Activated CD4-positive, alpha-beta T cell treated with anti-CD3 and anti-CD28 coated beads, Interleukin-2, amount 50 U/mL, for 1 hour (primary cell): Measurements from ENCODE around the gene TTYH2.

Experiments used
- DNase-seq: peaks from one replicate; pipeline ENCODE4 v3.0.0-alpha.2; 2020

The TTYH2 gene

DNA sequence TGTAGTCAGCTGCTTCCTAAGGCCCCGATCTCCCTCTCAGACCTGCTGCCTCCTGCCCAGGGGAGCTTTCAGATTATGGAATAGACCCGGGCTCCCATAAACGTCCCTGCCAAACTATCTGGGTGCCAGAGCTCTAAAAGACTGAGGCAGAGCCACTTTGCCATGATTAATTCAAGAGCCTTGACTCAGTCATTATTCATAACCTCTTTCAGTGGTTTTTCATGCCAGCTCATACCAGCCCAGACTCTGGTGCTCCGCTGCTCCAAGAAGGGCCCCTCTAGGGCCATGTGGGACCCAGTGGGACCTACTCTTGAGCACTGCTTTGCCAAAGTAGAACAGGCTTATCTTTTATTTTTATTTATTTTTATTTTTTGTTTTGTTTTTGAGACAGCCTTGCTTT is 84.6 kb downstream of the TTYH2 start:
- no peak for DNase-seq

DNA sequence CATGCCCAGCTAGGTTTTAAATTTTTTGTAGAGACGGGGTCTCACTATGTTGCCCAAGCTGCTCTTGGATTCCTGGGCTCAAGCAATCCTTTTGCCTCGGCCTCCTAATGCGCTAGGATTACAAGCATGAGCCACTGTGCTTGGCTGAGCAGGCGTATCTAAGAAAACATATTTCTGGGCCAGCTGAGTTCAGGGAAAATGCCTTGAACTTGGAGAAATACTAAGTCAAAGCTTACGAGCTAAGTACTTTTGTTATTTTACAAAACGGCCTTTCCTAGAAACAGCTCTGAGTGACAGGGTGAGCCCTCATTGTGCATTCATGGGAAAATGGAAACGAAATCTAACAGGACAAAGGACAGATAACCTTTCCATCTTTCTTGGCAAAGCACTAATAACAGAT is 85.4 kb downstream of the TTYH2 start:
- DNase-seq = no peak

DNA sequence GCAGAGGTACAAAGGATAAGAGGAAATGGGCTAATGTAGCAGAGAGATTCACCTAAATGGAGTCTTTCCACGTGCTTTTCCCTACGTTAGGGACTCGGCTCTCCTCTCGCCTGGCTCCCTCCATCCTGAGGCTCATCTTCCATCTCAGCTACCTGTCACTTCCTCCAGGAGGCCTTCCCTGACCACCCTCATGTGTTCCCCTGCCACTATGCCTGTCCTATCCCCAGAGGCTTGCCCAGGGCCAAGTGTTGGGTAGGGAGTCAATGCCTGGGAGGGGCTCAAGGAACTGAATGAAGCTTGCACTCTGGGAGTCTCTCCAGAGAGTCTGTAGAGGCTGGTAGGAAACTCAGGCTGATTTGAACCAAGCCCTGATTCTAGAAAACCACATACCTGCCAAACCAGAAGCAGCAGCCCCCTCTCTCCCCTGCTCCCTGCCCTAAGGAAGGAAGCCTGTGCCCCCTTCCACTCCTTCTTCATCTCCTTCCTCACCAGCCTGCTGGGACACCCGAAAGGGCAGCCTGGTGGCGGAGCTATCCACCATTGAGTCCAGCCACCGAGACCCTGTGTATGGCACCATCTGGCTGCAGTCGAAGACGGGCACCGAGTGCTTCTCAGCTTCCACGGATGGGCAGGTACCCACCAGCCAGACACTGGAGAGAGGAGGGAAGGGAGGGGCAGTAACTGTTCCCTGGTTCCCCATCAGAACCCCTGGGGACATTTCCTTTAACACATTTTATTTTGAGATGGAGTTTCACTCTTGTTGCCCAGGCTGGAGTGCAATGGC is 86.0 kb downstream of the TTYH2 start:
- no peak for DNase-seq

DNA sequence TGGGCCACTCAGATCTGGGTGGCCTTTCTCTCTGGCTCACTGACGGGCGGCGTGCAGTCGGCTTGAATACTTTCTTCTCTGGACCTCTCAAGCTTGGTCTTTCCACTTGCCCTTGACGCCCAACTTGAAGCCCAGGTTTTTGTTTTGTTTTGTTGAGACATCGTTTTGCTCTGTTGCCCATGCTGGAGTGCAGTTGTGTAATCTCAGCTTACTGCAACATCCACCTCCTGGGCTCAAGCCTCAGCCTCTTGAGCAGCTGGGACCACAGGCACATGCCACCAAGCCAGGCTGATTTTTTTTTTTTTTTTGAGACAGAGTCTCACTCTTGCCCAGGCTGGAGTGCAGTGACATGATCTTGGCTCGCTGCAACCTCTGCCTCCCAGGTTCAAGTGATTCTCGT is 89.9 kb downstream of the TTYH2 start:
- no peak for DNase-seq

DNA sequence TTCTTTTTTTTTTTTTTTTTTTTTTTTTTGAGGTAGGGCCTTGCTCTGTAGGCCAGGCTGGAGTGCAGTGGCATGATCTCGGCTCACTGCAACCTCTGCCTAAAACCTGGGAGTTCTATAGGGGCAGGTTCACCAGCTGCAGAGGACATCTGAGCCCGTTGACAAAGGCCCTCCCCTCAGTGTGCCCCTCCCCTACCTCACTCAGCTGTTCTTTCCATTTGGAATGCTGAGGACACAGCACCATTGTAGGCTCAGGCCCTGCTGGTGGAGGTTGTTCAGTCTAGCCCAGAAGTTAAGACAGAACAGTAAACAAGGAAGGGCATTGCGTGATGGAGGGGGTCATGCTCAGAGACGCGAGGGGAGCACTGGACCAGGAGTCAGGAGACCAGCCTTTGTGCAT is 90.8 kb downstream of the TTYH2 start:
- DNase-seq = no peak

DNA sequence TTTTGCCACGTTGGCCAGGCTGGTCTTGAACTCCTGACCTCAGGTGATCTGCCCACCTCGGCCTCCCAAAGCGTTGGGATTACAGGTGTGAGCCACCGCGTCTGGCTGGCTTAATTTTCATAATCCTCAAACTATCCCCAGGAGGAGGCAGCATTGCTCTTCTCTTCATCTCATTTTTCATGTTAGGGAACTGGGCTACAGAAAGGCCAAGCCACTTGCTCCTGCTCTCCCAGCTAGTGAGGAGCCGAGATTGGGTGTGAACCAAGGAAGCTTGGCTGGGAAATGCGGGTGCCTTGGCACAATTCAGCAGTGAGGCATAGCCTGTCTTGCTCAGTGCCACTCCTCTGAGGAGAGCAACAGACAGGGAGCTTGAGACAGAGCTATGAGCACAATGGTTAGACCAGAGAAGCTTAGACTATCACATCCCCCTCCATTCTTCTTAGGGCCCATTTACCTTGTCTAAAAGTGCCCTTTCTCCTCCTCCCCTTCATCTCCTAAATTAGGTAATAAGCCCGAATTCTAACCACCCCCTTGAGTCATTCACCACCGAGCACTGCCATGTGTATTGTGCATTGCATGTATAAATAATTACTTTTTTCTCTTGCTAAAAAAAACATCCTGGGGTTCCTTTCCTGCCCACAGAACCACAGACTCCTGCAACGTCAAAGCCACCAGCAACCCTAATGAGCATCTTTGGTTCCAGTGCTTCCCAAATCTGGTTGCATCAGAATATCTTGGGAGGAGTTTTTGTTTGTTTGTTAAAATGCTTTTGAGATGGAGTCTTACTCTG is 92.7 kb downstream of the TTYH2 start:
- no peak for DNase-seq

DNA sequence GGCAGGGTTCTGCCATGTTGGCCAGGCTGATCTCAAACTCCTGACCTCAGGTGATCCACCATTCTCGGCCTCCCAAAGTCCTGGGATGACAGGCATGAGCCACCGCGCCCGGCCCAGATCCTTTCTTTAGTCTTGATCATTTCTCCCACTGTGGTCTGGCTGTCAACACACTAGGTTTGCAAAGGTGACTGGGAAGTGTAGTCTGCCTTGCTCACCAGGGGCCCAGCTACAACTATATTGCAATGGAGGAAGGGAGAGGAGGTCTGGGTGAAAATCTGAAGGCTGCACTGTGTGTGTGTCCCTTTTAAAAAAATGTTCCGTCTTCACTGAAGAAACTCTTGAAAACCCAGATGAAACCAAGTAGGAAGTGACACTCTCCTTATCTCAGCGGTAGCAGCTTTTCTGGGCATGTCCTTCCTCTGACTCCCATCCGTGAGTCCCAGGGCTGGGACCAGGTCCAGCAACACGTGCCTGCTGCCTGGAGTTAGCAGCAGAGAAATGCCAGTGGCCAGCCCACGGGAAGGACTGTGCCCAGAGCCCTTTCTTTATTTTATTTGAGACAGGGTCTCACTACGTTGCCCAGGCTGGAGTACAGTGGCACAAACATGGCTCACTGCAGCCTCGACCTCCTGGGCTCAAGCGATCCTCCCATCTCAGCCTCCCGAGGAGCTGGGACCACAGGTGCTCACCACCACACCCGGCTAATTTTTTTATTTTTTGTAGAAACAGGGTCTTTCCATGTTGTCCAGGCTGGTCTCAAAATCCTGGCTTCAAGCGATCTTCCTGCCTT is 94.8 kb downstream of the TTYH2 start:
- no peak for DNase-seq

DNA sequence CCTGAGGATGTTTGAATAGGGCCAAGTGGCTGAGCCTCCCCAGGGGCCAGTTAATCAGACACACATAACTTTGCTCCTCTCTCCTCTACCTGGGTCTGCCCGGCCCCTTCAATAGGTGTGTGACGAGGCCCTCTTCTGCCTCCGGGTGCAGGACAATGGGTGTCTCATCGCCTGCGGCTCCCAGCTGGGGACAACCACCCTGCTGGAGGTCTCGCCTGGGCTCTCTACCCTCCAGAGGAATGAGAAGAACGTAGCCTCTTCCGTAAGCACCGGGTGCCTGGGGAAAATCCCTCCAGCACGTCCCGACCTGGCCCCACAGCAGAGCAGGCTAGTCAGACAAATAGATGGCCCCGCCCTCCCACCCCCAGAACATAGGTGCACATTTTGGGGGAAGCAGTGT is 96.5 kb downstream of the TTYH2 start:
- DNase-seq = no peak
